Medulla oblongata (tissue), 1 donor: ENCODE data around the gene RMND5A.
"Not testable (repeated sequence)": the region's sequence is repeated elsewhere in the genome, so short reads cannot be mapped to it uniquely, and the experiment has no call there.

ENCODE experiments used
- DNase-seq: peaks from one replicate; pipeline ENCODE4 v3.0.0-alpha.2; 2015; ENCODE audit errors: extremely low spot score

The RMND5A gene, protein sequence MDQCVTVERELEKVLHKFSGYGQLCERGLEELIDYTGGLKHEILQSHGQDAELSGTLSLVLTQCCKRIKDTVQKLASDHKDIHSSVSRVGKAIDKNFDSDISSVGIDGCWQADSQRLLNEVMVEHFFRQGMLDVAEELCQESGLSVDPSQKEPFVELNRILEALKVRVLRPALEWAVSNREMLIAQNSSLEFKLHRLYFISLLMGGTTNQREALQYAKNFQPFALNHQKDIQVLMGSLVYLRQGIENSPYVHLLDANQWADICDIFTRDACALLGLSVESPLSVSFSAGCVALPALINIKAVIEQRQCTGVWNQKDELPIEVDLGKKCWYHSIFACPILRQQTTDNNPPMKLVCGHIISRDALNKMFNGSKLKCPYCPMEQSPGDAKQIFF

DNA sequence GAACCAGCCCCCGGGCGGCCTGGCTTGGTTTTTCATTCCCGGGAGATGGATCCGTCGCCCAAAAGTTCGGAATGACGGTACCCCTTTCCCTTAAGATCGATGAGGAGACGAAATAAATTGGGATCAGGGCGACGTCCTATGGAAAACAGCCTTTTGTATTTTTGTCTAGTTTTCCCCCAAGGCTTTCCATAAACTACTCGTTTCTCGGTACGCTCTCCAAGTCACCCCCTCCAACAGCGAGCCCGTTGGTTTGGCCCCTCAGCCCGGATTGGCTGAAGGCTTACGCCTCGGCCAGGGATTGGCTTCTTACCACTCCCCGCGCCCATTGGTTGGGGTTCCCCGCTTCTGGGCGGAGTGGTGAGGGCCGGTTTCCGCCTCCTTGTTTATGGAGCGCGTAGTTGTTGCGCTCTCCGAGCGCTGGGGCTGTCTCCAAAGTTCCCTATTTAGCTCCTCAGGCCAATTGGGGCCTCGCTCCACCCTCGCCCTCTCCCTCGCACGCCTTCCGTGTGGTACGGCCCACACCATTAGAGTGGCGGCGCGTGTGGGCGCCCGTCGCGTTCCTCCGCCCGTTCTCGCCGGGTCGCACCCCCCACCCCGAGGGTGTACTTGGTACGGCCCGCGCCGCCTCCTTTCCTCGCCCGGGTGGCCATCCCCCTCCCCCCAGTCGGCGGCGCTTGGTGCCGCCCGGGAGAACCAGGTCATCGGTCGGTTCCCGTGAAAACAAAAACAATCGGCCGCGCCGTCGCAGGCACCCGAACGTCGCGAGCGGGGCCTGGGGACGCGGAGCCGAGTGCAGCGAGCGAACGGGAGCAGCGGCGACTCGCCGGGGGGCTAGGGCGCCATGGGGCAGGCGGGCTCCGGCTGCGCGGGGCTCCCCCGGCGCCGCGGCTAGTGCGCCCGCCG lies at the start of gene RMND5A:
Gene RMND5A (plus strand): TSS at position 655 of the 903 bp plus-strand sequence. CDS start 377 bp downstream, outside the sequence.
- DNase-seq = peak; percentile 87

DNA sequence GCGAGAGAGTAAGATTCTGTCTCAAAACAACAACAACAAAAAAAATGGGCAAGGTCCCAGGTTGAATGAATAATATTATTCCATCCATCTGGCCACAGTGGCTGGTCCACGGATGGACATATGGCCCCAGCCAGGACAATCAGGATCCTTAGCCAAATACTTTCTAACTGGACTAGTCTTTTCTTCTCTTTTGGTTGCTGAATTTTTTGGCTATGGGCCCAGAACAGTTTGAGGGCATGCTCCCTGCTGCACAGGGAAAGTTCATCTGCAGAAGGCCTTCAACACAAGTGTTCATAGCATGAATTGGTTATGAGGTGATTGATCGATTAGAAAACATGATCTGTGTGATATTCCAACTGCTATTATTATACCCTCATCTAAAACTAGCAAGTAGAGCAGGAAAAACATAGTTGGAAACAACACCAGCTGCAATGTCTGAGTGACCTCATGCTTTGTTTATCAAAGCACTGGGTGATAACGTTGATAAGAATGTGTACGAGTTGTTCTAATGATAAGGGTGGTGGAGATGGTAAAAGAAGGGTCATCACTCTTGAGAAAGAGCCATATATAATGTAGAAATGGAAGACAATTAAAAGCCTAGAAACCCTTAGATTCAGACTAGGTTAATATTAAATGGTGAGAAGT lies 48.6 kb upstream of the RMND5A start:
- no peak for DNase-seq

DNA sequence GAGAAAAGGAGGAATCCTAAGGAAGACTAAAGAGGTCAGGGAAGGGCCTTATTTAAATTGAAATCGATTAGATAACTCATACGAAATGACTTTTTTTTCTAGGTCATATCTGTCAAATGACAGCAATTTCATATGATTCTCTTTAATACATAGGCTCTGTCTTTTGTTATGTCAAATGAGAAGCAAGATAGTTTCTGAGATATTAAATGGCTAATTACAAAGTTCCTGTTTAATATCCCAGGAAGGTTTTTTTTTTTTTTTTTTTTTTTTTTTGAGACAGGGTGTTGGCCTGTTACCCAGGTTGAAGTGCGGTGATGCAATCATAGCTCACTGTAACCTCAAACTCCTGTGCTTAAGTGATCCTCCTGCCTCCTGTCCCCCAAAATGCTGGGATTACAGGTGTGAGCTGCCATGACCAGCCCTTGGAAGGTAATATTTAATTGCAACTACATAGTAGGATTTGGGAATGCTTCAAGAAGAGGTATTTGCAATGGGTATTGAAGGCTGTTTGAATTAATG lies 48.0 kb upstream of the RMND5A start:
- no peak for DNase-seq

DNA sequence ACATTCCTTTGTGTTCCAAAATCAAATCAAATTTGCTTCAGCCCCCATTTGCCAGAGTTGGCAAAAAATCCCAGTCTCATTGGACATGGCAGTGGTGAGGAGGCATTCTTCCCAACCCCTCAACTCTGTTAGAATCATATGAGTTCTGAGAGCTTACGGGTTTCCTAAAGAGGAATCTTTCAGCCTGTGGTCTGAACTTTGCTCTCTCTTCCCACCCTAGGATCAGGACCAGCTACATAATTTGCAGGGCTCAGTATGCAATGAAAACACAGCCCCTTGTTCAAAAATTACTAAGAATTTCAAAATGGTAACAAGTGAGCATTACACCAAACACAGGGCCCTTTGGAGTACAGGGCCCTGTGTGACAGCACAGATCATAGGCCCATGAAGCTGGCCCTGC lies 47.1 kb upstream of the RMND5A start:
- no peak for DNase-seq

DNA sequence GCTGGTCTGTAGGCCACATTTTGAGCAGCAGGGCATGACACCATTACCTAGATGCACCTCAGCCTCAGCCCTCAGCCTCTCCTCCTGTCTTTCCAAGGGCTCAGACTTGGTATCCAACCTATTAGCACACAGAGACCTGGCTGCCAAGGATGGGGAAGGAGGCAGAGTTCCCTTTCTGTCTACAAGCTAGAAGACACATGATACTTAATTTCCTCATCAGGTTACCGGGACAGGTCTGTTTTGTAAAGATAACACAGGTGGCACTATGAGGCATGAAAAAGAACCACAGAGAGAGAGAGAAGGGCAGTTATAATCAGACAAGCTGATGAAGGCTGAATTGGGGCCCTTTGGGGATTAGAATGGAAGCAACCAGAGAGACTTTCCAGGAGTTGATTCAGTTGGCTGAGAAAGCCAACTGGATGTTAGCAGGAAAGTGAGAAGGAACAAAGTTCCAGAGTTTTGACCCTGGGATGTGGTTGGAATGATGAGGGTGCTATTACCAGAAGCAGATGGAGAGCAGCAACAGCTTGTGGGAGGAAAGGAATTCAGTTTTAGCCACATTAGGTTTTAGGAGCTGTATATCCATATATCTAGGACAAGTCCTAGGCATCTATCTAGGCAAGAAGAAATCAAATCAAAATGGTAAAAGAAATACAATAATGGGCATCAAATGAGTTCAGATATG lies 46.0 kb upstream of the RMND5A start:
- no peak for DNase-seq

DNA sequence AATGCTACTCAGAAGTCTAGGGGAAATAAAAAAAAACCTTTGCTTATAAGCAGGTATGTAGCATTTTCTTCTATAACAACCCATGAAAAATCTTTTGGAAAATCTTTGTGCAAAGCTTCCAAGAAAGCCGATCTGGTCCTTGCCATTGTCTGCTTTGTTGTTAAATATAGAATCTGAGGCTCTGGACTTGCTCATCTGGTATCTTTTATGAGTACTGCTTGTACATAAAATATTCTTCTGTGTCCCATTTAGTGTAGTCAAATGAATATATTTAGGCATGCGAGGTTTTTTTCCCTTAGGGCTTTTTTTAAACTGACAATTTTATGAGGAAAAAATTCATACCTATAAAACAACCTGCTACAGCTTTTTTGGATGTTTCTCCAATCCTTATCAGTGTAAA lies 45.0 kb upstream of the RMND5A start:
- DNase-seq = no peak

DNA sequence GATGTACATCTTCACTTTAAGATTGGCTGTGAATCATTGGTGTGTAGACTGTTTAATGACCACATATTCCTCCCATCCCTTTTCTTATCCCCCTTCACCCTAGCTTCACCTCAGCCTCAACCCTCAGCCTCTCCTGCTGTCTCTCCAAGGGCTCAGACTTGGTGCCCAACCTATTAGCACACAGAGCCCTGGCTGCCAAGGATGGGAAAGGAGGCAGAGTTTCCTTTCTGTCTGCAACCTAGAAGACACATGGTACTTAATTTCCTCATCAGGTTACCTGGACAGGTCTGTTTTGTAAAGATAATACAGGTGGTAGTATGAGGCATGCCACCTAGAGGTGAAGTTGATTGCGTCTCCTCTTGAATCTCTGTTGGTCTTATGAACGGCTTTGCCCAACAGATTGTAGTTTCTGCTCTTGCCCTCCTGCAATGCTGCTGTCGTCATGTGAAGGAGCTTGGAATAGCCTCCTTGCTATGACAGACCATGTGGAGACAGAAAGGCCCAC lies 44.5 kb upstream of the RMND5A start:
- DNase-seq = no peak

DNA sequence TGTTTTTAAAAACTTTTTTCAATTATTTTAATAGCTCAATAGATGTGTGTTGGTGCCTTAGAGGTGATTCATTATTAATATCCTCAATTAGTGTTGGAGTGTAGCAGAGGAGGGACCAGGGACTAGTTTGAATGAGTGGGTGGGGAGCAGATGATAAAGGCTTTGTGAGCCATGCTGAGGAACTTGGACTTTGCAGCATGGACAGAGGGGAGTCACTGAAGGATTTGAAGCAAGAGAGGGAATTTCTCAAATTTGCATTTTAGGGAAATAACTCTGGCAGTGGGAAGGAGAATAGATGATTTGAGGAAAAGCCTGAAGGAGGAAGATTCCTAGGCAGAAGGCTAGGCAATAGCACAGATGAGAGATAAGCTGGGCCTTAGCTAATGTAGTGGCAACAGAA lies 42.3 kb upstream of the RMND5A start:
- no peak for DNase-seq

DNA sequence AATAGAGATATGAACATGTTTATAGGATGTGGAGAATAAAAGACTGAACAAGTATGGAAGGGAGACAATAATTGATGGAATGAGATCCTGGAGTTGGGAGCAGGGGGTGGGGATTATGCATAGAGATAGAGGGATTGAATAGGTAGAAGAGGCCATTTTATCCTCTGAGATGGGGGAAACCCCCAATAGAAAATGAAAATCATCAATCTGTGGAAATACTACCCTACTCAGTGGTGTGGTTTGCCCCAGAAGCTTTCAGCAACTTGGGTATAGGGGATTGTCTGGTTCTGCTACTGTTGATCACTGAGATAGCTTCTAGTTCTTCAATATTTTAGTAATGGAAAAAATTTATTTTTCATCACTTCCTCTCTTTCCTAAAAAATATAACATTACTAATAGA lies 41.1 kb upstream of the RMND5A start:
- no peak for DNase-seq

DNA sequence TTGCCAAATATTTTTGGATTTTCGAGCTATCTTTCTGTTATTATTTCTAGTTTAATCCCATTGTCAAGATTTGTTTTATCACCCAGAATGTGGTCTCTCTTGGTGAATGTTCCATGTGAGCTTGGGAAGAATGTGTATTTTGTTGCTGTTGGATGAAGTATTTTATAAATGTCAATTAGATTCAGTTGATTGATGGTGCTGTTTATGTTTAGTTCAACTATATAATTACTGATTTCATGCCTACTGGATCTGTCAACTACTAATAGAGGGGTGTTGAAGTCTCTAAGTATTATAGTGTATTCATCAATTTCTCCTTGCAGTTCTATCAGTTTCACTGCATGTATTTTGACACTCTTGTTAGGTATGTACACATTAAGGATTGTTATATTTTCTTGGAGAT lies 34.7 kb upstream of the RMND5A start:
- DNase-seq = no peak

DNA sequence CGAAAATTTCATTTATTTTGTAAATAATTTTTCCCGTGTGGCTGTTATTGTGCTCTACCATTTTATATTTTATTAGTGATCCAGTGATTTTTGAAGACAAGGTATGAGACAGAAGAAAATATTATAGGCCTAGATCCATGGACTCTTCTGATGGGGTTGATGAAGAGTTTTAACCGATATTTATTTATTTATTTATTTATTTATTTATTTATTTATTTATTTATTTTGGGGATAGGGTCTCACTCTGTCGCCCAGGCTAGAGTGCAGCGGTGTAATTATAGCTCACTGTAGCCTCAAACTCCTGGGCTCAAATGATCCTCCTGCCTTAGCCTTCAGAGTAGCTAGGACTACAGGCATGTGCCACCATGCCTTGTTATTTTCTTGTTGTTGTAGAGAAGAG lies 33.6 kb upstream of the RMND5A start:
- DNase-seq = no peak

DNA sequence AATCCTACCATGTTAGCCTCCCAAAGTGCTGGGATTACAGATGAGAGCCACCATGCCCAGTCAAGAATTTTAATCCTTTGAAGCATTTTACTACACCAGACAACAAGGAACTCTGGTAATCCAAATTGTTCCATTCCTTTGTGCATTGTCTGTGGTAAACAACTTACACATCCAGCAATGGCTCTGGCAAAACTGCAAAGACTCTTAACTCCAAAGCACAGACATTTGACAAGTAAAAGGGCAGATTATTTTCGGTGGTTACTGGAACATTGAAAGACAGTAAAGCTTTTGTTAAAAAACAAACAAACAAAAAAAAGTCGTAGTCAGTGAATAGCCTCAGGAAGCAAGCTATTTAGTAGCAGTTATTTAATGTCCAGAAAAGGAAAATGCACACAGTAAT lies 33.2 kb upstream of the RMND5A start:
- peak; percentile 79 for DNase-seq

DNA sequence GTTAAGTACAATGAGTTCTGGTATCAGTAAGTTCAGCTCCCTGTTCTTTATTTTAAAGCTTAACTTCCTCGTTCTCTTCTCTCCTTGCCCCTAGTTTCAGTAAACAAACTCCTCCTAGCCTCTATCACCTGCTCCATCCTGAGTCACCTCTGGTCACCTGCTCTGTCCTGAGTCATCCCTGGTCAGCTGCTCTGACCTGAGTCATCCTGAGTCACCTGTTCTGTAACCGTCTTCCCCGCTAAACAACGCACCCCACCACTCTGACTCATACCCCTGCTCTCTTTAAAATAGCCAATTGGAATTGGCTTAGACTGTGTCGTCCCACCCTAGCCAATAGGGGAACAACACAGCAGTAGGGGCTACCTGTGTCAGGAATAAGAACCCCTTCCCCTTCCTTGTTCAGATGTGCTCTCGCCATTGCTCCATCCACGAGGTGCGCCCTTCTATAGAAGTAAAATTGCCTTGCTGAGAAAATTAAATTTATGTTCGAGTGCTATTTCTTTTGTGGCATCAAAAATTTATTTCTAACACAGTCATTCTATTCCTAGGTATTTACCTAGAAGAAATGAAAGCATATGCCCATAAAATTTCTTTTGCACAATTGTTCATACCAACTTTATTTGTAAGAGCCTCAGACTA lies 24.9 kb upstream of the RMND5A start:
- DNase-seq = no peak

DNA sequence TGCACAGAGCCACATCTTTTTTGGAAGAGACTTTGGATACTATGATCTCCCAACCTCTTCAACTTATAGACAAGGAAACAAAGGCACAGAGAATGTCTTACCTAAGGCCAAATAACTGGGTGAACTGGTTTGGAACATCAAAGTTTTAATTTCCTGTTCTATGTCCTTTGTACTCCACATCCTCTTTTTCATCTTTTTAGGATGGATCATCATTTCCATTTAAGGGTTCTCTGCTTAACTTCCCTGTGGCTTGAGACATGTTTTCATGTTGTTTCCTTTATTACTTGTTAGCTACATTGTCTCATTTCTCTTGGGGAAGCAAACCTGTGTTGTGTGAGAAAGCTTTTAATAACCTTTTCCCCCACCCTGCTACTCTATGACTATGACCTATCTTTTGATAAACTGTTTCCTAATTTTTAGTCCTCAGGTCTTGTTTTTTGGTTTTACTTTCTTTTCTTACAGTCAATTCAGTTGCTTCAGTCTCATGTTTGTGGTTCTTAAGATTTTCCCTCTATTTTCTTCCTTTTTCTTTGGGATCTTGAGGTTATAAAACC lies 22.5 kb upstream of the RMND5A start:
- no peak for DNase-seq

DNA sequence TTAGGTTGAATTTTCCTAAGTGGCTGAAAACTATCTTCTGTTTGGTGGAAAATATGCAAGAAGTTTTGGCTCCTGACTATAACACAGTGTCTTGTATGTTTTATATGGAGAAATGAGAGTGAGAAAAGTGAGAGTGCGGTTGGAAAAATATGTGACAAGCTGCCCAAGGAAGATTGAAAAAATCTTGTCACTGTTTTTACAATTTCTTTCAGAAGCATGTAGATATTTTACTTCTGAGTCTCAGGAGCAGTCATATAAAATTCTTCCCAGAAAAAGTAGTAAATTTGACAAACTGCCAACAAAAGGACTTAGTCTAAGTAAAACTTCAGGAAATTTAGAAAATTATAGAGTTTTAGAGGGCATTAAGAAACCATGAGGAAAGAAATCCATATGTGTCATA lies 19.4 kb upstream of the RMND5A start:
- no peak for DNase-seq

DNA sequence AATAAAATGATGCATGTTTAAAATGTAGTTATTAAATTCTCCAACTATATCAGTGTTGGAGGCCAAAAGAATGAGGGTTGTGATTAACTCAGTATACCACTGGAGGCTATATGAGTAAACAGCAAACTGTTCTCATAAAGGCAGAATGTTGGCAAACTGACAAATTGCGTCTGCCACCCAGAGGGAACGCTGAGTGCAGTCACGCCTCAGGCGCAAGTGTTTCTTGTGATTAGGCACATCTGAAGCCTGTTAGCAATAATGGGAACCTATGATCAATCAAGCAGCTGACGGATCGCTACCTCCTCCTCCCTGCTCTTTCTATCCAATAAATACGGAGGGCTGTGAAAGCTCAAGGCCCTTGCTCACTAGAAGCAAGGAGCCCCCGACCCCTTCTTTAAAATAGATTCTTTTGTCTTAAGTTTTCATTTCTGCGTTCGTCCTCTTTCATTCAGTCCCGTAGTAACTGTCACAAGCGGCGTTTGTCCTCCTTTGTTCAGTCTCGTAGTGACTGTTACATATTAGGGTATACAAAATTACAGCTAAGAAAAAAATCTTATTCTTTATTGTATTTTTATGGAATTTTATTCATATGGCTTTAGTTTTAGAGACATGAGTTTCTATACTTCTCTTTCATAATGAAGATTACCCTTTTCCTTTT lies 16.3 kb upstream of the RMND5A start:
- DNase-seq = peak; percentile 57

DNA sequence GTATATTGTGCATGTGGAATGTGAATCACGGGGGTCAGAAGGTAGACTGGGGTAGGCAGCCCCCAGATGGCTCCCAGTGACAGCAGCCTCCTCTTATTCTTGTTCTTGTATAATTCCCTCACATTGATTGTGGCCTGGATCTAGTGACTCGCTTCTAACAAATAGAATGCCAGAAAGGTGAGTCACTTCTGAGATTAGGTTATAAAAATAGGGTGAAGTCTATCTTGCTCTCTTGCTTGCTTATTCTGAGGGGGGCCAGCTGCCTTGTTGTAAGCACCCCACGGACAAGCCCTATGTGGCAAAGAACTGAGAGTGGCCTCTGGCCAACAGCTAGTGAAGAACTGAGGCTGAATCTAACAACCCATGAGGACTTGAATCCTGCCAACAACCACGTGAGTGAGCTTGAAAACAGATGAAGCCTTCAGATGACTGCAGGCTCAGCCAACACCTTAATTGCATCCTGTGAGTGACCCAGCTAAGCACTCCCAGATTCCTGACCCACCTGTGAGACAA lies 15.6 kb upstream of the RMND5A start:
- peak; percentile 19 for DNase-seq

DNA sequence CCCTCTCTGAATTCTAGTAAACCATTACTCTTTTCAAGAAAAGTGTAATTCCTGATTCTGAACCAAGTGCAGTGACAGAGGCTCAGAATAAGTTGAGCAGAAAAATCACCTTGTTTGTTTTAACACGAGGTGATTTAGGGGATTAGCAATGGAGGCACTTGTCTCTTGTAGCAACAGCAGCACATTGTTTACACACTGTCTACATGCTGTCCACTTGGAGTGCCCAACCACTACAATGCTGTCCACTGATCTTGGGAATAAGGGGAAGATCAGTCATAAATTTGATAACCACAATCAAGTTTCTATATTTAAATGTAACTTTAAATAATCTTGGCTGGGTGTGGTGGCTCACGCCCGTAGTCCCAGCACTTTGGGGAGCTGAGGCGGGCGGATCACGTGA lies 13.9 kb upstream of the RMND5A start:
- DNase-seq = no peak

DNA sequence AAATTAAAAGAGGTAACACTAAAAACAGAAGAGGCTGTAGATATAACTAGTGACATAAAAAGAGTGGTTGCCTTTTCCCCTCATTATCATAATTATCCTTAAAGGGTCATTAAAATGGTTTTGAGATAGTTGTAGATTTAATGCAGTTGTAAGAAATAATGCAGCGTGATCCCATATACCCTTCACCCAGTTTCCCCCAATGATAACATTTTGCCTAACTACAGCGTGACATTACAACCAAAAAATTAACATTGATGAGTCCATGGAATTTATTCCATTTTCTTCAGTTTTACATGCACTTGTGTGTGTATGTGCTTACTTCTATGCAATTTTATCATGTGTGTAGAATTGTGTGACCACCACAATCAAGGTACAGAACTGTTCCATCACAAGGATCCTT lies 13.2 kb upstream of the RMND5A start:
- DNase-seq = no peak

DNA sequence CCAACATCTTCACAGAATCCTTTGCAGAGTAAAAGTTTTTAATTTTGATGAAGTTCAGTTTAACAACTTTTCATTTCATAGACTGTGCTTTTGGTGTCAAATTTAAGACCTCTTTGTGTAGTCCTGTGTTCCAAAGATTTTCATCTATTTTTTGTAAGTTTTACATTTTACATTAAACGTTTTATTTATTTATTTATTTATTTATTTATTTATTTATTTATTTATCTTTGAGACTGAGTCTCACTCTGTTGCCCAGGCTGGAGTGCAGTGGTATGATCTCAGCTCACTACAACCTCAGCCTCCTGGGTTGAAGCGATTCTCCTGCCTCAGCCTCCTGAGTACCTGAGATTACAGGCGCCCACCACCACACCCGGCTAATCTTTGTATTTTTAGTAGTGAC lies 12.0 kb upstream of the RMND5A start:
- DNase-seq = not testable (repeated sequence)
